AG04449 (cell line): ENCODE results near the gene GFRA1.

Source experiments
- CTCF ChIA-PET: fragments of 350-600 bp; formaldehyde crosslinking; extraction: SDS; loops from one replicate; lab custom pipeline; 2021; ENCODE audit warnings: antibody characterized with exemption; lab: Yijun Ruan, JAX
- POLR2A ChIA-PET: fragments of 400-600, 350-600 bp; formaldehyde crosslinking; extraction: SDS; loops from one replicate; lab custom pipeline; 2020; ENCODE audit warnings: antibody characterized with exemption, inconsistent platforms; lab: Yijun Ruan, JAX
- DNase-seq: peaks from one replicate; pipeline ENCODE4 v3.0.0-alpha.2; 2010; ENCODE audit warnings: low read depth, low spot score
- H3K4me3 ChIP-seq: 2 replicates; pipeline ENCODE4 v1.5.1; 2011; ENCODE audit warnings: low read depth, mild to moderate bottlenecking, control low read depth, low read length
- TF ChIP-seq, protein P1 (sequence below): IDR thresholded peaks from one replicate; pipeline ENCODE4 v1.5.1; 2011; ENCODE audit warnings: mild to moderate bottlenecking, moderate library complexity, low read length, control low read depth, inconsistent platforms; ENCODE audit not compliant: insufficient read depth; ENCODE audit errors: missing control alignments

GFRA1 gene

GRCh38 chr10:116083226-116083762 is 189.7 kb downstream of the GFRA1 start:
- POLR2A ChIA-PET: no interaction called here
- DNase-seq: no peak
- no peak overlapping the region for H3K4me3 ChIP-seq
- CTCF ChIA-PET: interaction anchor here (1.6 kb wide), 1 partner anchor 10 kb away, joined by 3 read pairs; no protein-coding TSS in a partner anchor
- TF ChIP-seq, protein P1, sequence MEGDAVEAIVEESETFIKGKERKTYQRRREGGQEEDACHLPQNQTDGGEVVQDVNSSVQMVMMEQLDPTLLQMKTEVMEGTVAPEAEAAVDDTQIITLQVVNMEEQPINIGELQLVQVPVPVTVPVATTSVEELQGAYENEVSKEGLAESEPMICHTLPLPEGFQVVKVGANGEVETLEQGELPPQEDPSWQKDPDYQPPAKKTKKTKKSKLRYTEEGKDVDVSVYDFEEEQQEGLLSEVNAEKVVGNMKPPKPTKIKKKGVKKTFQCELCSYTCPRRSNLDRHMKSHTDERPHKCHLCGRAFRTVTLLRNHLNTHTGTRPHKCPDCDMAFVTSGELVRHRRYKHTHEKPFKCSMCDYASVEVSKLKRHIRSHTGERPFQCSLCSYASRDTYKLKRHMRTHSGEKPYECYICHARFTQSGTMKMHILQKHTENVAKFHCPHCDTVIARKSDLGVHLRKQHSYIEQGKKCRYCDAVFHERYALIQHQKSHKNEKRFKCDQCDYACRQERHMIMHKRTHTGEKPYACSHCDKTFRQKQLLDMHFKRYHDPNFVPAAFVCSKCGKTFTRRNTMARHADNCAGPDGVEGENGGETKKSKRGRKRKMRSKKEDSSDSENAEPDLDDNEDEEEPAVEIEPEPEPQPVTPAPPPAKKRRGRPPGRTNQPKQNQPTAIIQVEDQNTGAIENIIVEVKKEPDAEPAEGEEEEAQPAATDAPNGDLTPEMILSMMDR: no peak

- ChIA-PET CTCF (interaction anchor here (1.6 kb wide), 1 partner anchor 10 kb away, joined by 3 read pairs; no protein-coding TSS in a partner anchor), POLR2A (no interaction called here)
- H3K4me3 ChIP-seq: no peak overlapping the region
- no peak for DNase-seq
- TF ChIP-seq, protein P1: no peak
These were observed 190.2 kb downstream of the GFRA1 start for GRCh38 chr10:116082762-116083161.

DNA sequence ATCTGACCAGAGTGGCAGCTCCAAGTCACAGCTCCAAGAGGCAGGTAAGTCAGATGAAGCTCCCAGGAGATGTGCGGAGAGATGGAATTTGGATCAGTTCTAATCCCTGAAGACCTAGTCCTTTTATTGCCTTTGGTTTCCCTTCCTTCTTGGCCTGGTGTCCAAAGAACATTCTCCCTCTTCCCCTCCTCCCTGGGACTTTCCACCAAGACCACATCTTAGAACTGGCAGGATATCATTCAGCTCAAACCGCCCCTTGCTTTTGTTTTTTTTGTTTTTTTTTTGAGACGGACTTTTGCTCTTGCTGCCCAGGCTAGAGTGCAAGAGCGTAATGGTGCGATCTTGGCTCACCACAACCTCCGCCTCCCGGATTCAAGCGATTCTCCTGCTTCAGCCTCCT is 190.8 kb downstream of the GFRA1 start:
- no peak overlapping the region for H3K4me3 ChIP-seq
- ChIA-PET CTCF (interaction anchor here (1.6 kb wide), 1 partner anchor 11 kb away, joined by 3 read pairs; no protein-coding TSS in a partner anchor), POLR2A (no interaction called here)
- TF ChIP-seq, protein P1: no peak
- no peak for DNase-seq

- ChIA-PET CTCF (no interaction called here), POLR2A (no interaction called here)
- TF ChIP-seq, protein P1: no peak
- no peak overlapping the region for H3K4me3 ChIP-seq
- DNase-seq: no peak
These were observed 192.5 kb downstream of the GFRA1 start for GRCh38 chr10:116080553-116080952.

DNA sequence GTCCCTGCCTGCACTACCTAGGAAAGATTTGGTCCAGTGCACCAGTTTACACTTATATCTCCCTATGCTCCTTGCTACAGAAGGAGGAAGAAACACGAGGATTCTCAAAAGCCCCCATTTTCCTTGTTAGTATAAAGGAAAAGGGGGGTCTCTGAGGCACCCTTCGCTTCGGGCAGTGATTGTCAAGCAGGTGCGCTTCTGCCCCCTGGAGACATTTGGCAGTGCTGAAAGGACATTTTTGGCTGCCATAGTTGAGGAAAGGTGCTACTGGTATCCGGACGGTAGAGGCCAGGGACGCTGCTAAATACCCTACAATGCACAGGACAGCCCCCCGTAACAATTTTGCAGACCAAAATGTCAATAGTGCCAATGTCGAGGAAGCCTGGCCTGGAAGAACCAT is 193.7 kb downstream of the GFRA1 start:
- H3K4me3 ChIP-seq: no peak overlapping the region
- CTCF ChIA-PET: no interaction called here
- POLR2A ChIA-PET: no interaction called here
- TF ChIP-seq, protein P1: no peak
- no peak for DNase-seq

DNA sequence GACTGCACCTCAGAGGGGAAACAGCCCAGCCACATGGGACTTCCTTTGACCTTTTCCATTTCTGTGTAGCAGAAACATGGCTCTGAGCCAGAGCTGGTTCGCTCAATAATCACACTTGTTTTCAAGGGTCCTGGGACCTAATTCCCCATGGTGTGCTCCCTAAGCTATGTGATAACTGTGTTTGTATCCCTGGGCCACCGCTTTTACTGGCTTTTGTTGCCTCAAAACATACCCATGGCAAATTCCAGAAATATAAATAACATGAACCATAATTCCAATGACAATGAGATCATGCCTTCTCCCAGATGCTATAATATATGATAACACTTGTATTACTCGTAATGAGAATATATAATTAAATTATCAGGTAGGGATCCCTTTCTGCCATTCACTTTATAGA is 196.4 kb downstream of the GFRA1 start:
- POLR2A ChIA-PET: no interaction called here
- no peak for DNase-seq
- H3K4me3 ChIP-seq: no peak overlapping the region
- TF ChIP-seq, protein P1: no peak
- CTCF ChIA-PET: interaction anchor here (1.0 kb wide), 1 partner anchor 247 kb away, joined by 3 read pairs; no protein-coding TSS in a partner anchor
